ENCODE results near the gene DRGX. TPM values are rescaled to one million over a fixed set of nuclear protein-coding genes. Genes with fewer than 3 reads are reported as not detected.

Gene DRGX
- total RNA-seq, 1 experiment from 2014 or later: not detected

GRCh38 chr10:49354593-49354992, 41.3 kb downstream of the DRGX start:
- in situ Hi-C loops (cut with HindIII; ENCODE audit: low pct_unique_long_range_greater_than_20kb, low sequenced_read_pairs): no loop called here
- DNase-seq (ENCODE audit: low read depth): no peak

GRCh38 chr10:49353895-49354566, 41.9 kb downstream of the DRGX start:
- in situ Hi-C loops (cut with HindIII; ENCODE audit: low pct_unique_long_range_greater_than_20kb, low sequenced_read_pairs): no loop called here
- no peak for DNase-seq (ENCODE audit: low read depth)

GRCh38 chr10:49353026-49353894, 42.6 kb downstream of the DRGX start:
- no peak for DNase-seq (ENCODE audit: low read depth)
- in situ Hi-C loops (cut with HindIII; ENCODE audit: low pct_unique_long_range_greater_than_20kb, low sequenced_read_pairs): no loop called here

GRCh38 chr10:49352323-49352722, 43.6 kb downstream of the DRGX start:
- in situ Hi-C loops (cut with HindIII; ENCODE audit: low pct_unique_long_range_greater_than_20kb, low sequenced_read_pairs): no loop called here
- no peak for DNase-seq (ENCODE audit: low read depth)

GRCh38 chr10:49351669-49352068, 44.2 kb downstream of the DRGX start:
- in situ Hi-C loops (cut with HindIII; ENCODE audit: low pct_unique_long_range_greater_than_20kb, low sequenced_read_pairs): no loop called here
- DNase-seq (ENCODE audit: low read depth): no peak

GRCh38 chr10:49350846-49351532, 44.9 kb downstream of the DRGX start:
- no peak for DNase-seq (ENCODE audit: low read depth)
- in situ Hi-C loops (cut with HindIII; ENCODE audit: low pct_unique_long_range_greater_than_20kb, low sequenced_read_pairs): no loop called here

- DNase-seq (ENCODE audit: low read depth): no peak
- in situ Hi-C loops (cut with HindIII; ENCODE audit: low pct_unique_long_range_greater_than_20kb, low sequenced_read_pairs): no loop called here
These were observed 45.8 kb downstream of the DRGX start for GRCh38 chr10:49350138-49350537.

- DNase-seq (ENCODE audit: low read depth): no peak
- in situ Hi-C loops (cut with HindIII; ENCODE audit: low pct_unique_long_range_greater_than_20kb, low sequenced_read_pairs): no loop called here
These were observed 46.5 kb downstream of the DRGX start for GRCh38 chr10:49349390-49349789.

- in situ Hi-C loops (cut with HindIII; ENCODE audit: low pct_unique_long_range_greater_than_20kb, low sequenced_read_pairs): no loop called here
- no peak for DNase-seq (ENCODE audit: low read depth)
These were observed 47.3 kb downstream of the DRGX start for GRCh38 chr10:49348593-49348992.

GRCh38 chr10:49347827-49348226, 48.1 kb downstream of the DRGX start:
- DNase-seq (ENCODE audit: low read depth): no peak
- in situ Hi-C loops (cut with HindIII; ENCODE audit: low pct_unique_long_range_greater_than_20kb, low sequenced_read_pairs): no loop called here

- DNase-seq (ENCODE audit: low read depth): no peak
- in situ Hi-C loops (cut with HindIII; ENCODE audit: low pct_unique_long_range_greater_than_20kb, low sequenced_read_pairs): no loop called here
These were observed 48.5 kb downstream of the DRGX start for GRCh38 chr10:49347342-49347741.

GRCh38 chr10:49344840-49345239, 51.0 kb downstream of the DRGX start:
- in situ Hi-C loops (cut with HindIII; ENCODE audit: low pct_unique_long_range_greater_than_20kb, low sequenced_read_pairs): no loop called here

GRCh38 chr10:49338604-49339003, 57.3 kb downstream of the DRGX start:
- in situ Hi-C loops (cut with HindIII; ENCODE audit: low pct_unique_long_range_greater_than_20kb, low sequenced_read_pairs): no loop called here
- DNase-seq (ENCODE audit: low read depth): no peak

More at GRCh38 chr10:49344840-49345239, 51.0 kb downstream of the DRGX start:
- DNase-seq (ENCODE audit: low read depth): no peak

- DNase-seq (ENCODE audit: low read depth): no peak
- in situ Hi-C loops (cut with HindIII; ENCODE audit: low pct_unique_long_range_greater_than_20kb, low sequenced_read_pairs): no loop called here
These were observed 60.4 kb downstream of the DRGX start for GRCh38 chr10:49335364-49335972.

GRCh38 chr10:49334964-49335363, 60.9 kb downstream of the DRGX start:
- no peak for DNase-seq (ENCODE audit: low read depth)
- in situ Hi-C loops (cut with HindIII; ENCODE audit: low pct_unique_long_range_greater_than_20kb, low sequenced_read_pairs): no loop called here

GRCh38 chr10:49333192-49333591, 62.7 kb downstream of the DRGX start:
- no peak for DNase-seq (ENCODE audit: low read depth)
- in situ Hi-C loops (cut with HindIII; ENCODE audit: low pct_unique_long_range_greater_than_20kb, low sequenced_read_pairs): no loop called here

- in situ Hi-C loops (cut with HindIII; ENCODE audit: low pct_unique_long_range_greater_than_20kb, low sequenced_read_pairs): no loop called here
- DNase-seq (ENCODE audit: low read depth): no peak
These were observed 63.1 kb downstream of the DRGX start for GRCh38 chr10:49332768-49333167.

- no peak for DNase-seq (ENCODE audit: low read depth)
- in situ Hi-C loops (cut with HindIII; ENCODE audit: low pct_unique_long_range_greater_than_20kb, low sequenced_read_pairs): no loop called here
These were observed 63.6 kb downstream of the DRGX start for GRCh38 chr10:49332333-49332732.

- in situ Hi-C loops (cut with HindIII; ENCODE audit: low pct_unique_long_range_greater_than_20kb, low sequenced_read_pairs): no loop called here
- DNase-seq (ENCODE audit: low read depth): no peak
These were observed 64.5 kb downstream of the DRGX start for GRCh38 chr10:49331431-49331830.
